Vagina (tissue), 2 donors: ENCODE data around the gene SEMA4C.

Experiments
- POLR2AphosphoS5 ChIP-seq, 2 donors: sonication (generic); formaldehyde crosslinking; IDR thresholded peaks; one replicate each; pipeline ENCODE4 v1.9.0; 2017; ENCODE audit warnings: antibody characterized with exemption in 2 of 2, mild to moderate bottlenecking in 2 of 2, low read depth in 1 of 2; ENCODE audit not compliant: insufficient read depth in 1 of 2
- TF ChIP-seq, protein P1 (sequence below), 3 experiments: fragments of 450-650 bp in 2 of 3; fragments of 200-600 bp in 1 of 3; sonication (generic) in 1 of 3; IDR thresholded peaks; one replicate each; pipeline ENCODE4 v1.5.1; 2017 to 2019; ENCODE audit warnings: antibody characterized with exemption in 3 of 3, mild to moderate bottlenecking in 2 of 3, moderate library complexity in 2 of 3

DNA sequence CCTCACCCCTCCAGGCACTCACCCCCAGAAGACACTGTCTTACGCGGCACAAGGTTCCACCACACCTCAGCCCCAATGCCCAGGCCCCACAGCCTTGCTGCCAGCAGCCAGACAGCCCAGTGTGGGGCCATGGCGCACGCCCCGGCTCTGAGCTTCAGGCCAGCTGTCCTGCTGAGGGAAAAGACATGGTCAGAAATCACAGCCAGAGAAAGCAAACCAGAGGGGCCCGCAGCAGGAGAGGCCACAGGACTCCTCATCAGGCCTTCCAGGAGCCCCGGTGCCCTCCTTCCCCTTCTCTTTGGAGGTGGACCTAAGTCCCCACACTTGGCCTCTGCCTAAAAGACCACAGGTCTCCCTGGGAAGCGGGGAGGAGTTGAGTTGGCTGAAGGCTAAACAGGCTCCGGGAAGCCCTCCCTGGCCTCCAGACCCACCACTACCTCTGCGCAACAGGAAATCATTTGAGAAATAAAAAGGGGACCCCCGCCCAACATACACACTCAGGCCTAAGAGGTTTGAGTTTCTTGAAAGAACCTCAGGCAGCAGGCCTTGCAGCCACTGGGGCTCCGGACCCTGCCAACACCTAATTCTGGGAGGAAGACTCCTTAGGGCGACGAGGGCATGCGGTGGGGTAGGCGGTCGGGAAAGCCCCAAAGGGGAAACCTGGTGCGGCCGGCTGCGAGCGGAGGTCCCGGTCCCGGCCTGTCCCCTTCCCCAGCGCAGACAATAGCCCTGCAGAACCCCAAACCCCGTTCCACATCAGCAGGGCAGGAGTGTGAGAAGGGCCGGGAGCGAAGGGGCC lies 1.9 kb downstream of the SEMA4C start:
- TF ChIP-seq POLR2AphosphoS5 (IDR thresholded peaks at IDR 0.05; ENCODE audit: insufficient read depth in 1 of 2, low read depth in 1 of 2), result no peak
- TF ChIP-seq, protein P1, sequence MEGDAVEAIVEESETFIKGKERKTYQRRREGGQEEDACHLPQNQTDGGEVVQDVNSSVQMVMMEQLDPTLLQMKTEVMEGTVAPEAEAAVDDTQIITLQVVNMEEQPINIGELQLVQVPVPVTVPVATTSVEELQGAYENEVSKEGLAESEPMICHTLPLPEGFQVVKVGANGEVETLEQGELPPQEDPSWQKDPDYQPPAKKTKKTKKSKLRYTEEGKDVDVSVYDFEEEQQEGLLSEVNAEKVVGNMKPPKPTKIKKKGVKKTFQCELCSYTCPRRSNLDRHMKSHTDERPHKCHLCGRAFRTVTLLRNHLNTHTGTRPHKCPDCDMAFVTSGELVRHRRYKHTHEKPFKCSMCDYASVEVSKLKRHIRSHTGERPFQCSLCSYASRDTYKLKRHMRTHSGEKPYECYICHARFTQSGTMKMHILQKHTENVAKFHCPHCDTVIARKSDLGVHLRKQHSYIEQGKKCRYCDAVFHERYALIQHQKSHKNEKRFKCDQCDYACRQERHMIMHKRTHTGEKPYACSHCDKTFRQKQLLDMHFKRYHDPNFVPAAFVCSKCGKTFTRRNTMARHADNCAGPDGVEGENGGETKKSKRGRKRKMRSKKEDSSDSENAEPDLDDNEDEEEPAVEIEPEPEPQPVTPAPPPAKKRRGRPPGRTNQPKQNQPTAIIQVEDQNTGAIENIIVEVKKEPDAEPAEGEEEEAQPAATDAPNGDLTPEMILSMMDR (IDR thresholded peaks at IDR 0.05), result no peak
